NCI-H82 (cell line): ENCODE results near the gene CREB5.
"Not testable (repeated sequence)": the region's sequence is repeated elsewhere in the genome, so short reads cannot be mapped to it uniquely, and the experiment has no call there.

ENCODE experiments used
- DNase-seq: peaks from one replicate; lab custom pipeline; 2025; lab: John Stamatoyannopoulos, UW

CREB5 gene, protein sequence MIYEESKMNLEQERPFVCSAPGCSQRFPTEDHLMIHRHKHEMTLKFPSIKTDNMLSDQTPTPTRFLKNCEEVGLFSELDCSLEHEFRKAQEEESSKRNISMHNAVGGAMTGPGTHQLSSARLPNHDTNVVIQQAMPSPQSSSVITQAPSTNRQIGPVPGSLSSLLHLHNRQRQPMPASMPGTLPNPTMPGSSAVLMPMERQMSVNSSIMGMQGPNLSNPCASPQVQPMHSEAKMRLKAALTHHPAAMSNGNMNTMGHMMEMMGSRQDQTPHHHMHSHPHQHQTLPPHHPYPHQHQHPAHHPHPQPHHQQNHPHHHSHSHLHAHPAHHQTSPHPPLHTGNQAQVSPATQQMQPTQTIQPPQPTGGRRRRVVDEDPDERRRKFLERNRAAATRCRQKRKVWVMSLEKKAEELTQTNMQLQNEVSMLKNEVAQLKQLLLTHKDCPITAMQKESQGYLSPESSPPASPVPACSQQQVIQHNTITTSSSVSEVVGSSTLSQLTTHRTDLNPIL

GRCh38 chr7:28411876-28412662 is at the start of gene CREB5:
Gene CREB5 (plus strand): TSS chr7:28412518. CDS start chr7:28412915, 397 bp downstream.
- DNase-seq, result peak; percentile 79

GRCh38 chr7:28362812-28363211 is 49.5 kb upstream of the CREB5 start:
- DNase-seq, result no peak

GRCh38 chr7:28364082-28364481 is 48.2 kb upstream of the CREB5 start:
- peak; percentile 23 for DNase-seq

- DNase-seq, result no peak
Observed at GRCh38 chr7:28369523-28369922, 42.8 kb upstream of the CREB5 start.

- DNase-seq, result no peak
Observed at GRCh38 chr7:28371846-28372245, 40.5 kb upstream of the CREB5 start.

DNA sequence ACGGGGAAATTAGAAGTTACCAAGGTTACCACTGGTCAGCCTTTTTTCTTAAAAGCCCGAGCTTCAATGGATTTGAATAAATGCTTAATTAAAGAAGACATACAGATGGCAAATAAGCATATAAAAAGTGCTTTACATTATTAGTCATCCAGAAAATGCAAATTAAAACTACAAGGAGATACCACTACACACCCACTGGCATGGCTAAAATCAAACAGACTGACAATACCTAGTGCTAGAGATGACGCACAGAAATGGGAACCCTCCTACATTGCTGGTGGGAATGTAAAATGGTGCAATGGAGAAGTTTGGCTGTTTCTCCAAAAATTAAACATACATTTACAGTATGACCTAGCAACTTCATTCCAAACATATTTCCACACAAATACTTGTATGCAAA is 38.3 kb upstream of the CREB5 start:
- no peak for DNase-seq

- no peak for DNase-seq
Observed at GRCh38 chr7:28375729-28376128, 36.6 kb upstream of the CREB5 start.

DNA sequence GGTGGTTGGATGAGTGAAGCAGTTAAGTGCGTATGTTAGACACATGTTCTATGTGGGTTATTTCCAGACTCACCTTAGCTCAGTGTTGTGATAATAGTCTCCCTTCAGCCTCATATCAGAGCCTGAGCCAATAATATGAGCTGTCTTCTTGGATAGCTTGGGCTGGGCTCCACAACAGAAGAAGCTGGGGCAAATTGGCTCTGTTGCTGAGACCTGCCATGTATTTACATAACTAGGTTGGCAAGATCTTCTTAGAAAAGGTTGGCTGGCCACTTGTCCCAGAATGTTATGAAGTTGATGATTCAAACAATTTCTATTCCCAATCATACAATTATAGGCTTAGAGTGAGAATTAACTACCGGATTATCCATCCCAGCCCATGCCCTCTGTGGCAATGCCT is 35.7 kb upstream of the CREB5 start:
- DNase-seq, result peak; percentile 42

DNA sequence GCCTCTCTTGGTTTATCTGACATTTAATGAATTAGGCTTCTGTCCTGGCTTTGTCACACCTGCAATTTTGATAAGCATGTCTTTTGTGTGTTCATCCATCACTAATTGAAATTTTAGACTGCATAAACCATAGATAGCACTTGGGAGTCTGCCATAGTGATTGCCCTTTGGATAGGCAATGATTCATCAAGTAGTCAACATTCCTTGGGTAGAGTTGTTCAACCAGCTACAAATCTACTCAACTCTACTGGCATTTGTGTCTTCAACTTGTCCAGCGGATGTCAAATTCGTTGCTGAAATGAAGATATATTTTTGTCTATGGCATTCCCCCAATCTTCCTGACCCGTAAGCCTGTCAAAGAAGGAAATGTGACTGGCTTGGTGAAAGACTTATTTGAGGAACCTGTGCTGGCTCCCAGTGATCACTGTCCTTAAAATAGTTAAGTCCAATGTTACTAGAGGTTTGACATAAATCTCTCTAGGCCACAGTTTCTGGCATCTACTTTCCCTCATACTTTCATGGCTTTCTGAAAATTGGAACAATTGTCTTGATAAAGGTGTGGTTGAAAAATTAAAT is 33.7 kb upstream of the CREB5 start:
- DNase-seq, result no peak

GRCh38 chr7:28381466-28381865 is 30.9 kb upstream of the CREB5 start:
- no peak for DNase-seq

DNA sequence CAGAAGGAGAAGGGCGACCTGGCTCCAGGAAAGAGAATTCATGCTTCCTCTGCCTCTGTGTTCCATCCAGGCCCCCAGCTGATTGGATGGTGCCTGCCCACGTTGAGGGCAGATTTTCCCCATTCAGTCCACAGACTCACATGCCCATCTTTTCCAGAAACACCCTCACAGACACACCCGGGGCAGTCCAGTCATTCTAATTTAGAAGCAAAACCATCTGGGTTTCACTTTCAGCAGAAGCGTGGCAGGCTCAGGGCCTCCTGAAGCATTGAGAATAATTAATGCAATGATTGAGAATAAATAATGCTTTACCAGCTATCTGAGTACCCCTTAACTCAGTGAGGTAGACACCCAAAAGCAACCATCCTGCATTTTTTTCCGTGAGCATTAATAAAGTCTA is 30.2 kb upstream of the CREB5 start:
- DNase-seq, result no peak

- peak; percentile 66 for DNase-seq
Observed at GRCh38 chr7:28383975-28384374, 28.3 kb upstream of the CREB5 start.

DNA sequence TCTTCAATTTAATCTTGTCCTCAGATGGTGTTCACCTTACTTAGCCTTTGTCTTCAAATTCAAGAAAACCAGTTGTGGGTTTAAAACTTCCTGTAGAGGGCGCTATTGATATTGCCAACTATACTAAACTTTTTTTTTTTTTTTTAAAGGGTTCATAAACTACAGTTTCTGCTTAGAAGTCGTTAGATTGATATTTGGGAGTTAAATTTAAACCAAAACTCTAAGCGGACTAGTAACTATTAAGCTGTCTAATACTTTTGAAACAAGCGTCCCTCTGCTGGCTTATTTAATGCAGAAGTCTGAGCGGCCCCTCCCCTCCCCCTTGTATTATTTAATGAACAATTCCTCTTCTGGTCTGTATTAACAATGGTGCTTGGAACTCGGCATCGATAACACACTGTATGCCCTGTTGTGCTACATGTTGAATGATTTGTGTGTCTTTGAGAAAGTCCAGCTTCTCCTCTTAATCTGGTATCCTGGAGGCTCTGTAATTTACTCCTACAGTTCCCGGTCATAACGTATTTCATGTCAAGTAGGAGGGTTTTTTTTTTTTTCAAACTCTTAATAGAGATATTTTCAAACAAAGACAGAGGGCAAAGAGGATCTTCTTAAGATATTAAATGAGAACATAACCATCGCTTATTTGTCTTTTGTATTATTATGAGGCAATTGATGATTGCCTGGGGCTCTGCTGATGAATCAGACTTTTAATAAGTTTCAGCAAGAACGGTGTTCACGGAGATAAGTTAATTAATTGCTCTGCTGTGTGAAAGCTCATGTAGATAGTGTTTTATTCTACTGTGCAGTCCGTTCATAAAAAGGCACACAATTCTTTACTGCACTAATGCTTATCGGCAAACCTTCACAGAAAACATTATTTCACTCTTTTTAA is 22.6 kb upstream of the CREB5 start:
- DNase-seq, result peak; percentile 82

DNA sequence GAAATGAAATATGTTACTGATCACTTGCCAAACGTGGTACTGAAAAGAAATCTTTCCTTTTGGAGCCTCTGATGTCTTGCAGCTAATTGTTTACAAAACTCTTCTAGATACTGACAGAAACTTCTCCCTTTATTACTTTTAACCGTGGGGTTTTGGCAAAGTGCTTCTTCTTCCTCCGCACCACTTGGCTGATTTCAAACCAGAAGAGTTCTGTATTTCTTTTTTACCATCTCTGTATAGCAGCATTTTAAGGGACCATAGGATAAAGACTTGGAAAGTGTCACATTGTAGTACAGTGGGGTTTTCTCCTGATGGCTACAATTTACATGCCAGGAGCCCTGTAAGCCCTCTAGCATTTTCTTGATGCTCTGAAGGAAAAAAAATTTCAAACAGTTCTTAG is 21.9 kb upstream of the CREB5 start:
- no peak for DNase-seq

GRCh38 chr7:28392289-28392688 is 20.0 kb upstream of the CREB5 start:
- no peak for DNase-seq

DNA sequence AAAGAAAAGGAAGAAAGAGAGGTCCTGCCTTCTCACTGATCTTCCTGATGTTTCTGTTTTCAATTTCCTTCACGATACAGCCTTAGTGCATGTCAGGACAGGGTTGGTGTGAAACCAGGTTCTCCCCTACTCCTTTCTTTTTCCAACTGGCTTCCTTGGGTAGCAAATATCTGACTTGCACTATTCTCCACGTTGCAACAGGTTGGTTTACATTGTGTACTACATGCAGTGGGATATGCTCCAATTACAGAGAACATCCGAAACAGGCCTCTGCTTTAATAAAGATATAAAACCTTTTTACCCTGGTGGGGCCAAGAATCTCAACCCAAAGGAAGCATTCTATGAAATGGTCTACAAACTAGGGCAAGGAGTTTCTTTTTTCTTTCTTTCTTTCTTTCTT is 16.9 kb upstream of the CREB5 start:
- no peak for DNase-seq

DNA sequence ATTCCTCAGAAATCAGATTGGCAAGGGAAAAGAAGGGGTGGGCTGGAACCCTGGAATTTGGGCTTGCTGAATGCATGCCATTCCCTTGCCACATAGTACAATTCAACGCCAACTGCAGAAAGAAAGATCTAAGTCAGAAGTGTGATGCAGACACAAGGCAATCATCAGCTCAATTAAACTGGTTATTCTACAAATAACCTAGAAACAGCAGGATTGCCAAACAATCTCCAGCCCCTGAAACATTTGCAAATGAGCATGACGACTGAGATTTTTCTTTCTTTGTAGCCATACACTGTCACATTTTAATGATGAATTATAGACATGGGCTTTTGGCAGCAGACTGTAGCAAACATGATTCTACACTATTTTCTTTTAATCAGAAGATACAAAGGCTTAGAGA is 16.5 kb upstream of the CREB5 start:
- no peak for DNase-seq

DNA sequence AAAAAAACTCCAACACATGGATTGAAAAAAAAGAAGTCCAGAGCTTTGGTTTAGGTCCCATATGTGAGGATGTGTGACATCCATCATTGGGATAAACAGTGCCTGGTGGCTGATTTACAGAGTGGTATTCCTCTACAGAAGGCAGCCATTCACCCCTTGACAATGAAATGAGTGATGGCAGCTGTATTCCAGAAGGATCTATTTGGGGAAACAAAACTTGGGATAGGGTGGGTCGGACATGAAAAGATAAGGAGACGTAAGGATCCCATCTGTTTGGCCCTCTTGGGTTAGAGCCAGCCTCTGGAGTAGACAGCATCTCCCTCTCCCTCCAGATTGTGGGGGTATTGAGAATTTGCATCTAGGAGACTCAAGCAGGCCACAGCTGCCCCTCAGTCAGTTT is 15.2 kb upstream of the CREB5 start:
- no peak for DNase-seq

DNA sequence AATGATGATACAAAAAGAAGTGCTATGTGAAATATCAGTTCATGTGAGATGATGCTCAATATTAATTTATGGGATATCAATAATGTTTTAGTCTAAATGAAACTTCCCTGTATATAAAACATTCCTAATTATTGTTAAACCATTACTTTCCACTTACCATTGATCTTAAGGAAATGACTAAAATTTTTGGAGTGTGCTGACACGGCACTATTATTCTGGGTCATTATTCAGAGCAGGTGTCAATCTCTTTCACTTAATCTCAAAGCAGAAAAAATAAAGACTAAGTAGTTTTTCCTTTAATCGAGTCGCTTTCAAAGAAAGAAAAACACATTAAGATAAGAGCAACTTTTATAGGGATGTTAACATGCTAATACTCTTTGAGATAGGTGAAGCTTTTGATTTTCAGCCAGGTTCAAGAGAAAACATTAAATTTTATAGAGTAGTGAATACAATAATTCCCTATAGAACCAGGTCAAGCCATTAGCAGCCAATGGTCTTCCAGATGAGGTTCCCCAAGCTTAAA is 11.4 kb upstream of the CREB5 start:
- DNase-seq, result no peak

GRCh38 chr7:28401567-28401966 is 10.8 kb upstream of the CREB5 start:
- not testable (repeated sequence) for DNase-seq

GRCh38 chr7:28405662-28406061 is 6.7 kb upstream of the CREB5 start:
- DNase-seq, result no peak
